C4-2B (cell line): ENCODE measurements around the gene ZNF609.

Source experiments
- H3K27ac ChIP-seq: fragments of 450-650 bp; 2 replicates; pipeline ENCODE4 v1.5.1; 2017
- CTCF ChIP-seq: fragments of 450-650 bp; conservative IDR thresholded peaks from 2 replicates; pipeline ENCODE4 v1.5.1; 2017; ENCODE audit warnings: mild to moderate bottlenecking
- ZFX ChIP-seq: fragments of 450-650 bp; IDR thresholded peaks from 2 replicates; pipeline ENCODE4 v1.6.1; 2017

ZNF609 gene

GRCh38 chr15:64667736-64668161, 207.4 kb downstream of the ZNF609 start:
- TF ChIP-seq ZFX (no peak), CTCF (no peak)
- no peak overlapping the region for H3K27ac ChIP-seq

- TF ChIP-seq ZFX (no peak), CTCF (no peak)
- H3K27ac ChIP-seq = no peak overlapping the region
Measured at GRCh38 chr15:64673866-64674265, 213.5 kb downstream of the ZNF609 start.

GRCh38 chr15:64678126-64678819, 217.9 kb downstream of the ZNF609 start:
- TF ChIP-seq ZFX (no peak), CTCF (no peak)
- no peak overlapping the region for H3K27ac ChIP-seq

GRCh38 chr15:64680097-64680496, 219.7 kb downstream of the ZNF609 start:
- no peak overlapping the region for H3K27ac ChIP-seq
- TF ChIP-seq ZFX (no peak), CTCF (no peak)

- H3K27ac ChIP-seq = no peak overlapping the region
- peak; percentile 89 for TF ChIP-seq CTCF
- no peak for TF ChIP-seq ZFX
Measured at GRCh38 chr15:64681424-64682024, 221.1 kb downstream of the ZNF609 start.

- no peak overlapping the region for H3K27ac ChIP-seq
- TF ChIP-seq CTCF = no peak
- TF ChIP-seq ZFX = no peak
Measured at GRCh38 chr15:64682255-64682654, 221.9 kb downstream of the ZNF609 start.

- TF ChIP-seq CTCF = no peak
- no peak for TF ChIP-seq ZFX
- no peak overlapping the region for H3K27ac ChIP-seq
Measured at GRCh38 chr15:64683378-64683777, 223.0 kb downstream of the ZNF609 start.
